ENCODE data around the gene LZTR1. TPM values are rescaled to one million over a fixed set of nuclear protein-coding genes. Genes with fewer than 3 reads are reported as not detected.
A peak's percentile ranks its signal among the peaks of the same experiment; 100 is the strongest.

LZTR1 gene
- total and polyA plus RNA-seq, 2 of the 4 experiments (the other 2 are of a cell fraction) = 22.8 to 41.3 TPM

DNA sequence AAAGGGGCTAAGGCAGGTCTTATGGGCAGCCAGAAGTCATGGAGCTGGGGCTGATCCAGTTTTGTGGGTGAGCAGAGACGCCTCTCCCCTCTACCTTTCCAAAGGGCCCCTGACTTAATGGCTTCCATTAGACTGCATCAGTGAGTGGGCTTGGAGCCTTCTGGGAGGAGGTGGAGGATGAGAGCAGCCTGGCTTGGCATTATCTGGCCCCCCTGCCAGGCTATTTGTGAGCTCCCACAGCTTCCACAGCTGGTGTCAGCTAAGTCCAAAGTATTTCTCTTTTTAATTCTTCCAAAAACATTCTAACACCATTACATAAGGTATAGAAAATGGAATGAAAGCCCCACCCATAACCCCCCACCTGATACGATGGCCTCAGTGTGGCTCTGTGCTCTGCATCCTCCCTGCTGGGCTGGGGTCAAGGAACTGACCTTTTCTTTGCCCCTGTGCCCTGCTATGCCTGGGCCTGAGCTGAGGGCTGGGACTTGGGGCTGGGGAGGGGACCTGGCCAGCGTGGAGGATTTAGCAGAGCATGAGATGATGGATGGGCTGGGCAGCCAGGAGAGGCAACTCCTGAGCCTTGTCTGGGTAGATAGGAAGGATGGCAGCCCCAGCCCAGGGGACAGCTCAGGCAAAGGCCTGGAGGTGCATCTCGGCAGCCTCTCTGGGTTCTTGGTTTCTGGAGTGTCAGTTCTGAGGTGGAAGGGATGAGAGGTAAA is 11.0 kb upstream of the LZTR1 start:
- Histone ChIP-seq H3K4me2 (ENCODE audit: low read depth, low read length) (no peak overlapping the region), H3K4me1 (ENCODE audit: control insufficient read depth, insufficient read depth, low read length) (no peaks in the 10 kb centered on the region), H3K79me1 (ENCODE audit: low read depth in 1 of 2, low read length in 2 of 2) (no peaks in the 10 kb centered on the region), H4K5ac (ENCODE audit: low read depth, low read length) (no peak overlapping the region), H3K27me3 (ENCODE audit: control insufficient read depth, insufficient read depth, low read length) (peaks cover 14% of the 10 kb centered on the region; the same call in 1 of the 2 replicates), H3K4ac (ENCODE audit: low read depth, low read length) (no peak overlapping the region), H3K36me3 (ENCODE audit: control insufficient read depth, insufficient read depth, low read length) (no peaks in the 10 kb centered on the region), H2AK5ac (ENCODE audit: low read depth, low read length) (no peak overlapping the region), H4K20me1 (ENCODE audit: insufficient read depth, low read length) (no peaks in the 10 kb centered on the region), H3K9me1 (ENCODE audit: insufficient read depth, low read length) (no peaks in the 10 kb centered on the region), H2BK120ac (ENCODE audit: low read depth, low read length) (no peak overlapping the region), H3K9ac (ENCODE audit: low read depth, low read length) (no peak overlapping the region), H3K18ac (ENCODE audit: low read depth, low read length) (no peak overlapping the region), H2BK5ac (ENCODE audit: low read depth, low read length, poor library complexity, severe bottlenecking) (no peak overlapping the region), H3K14ac (replicated peaks; ENCODE audit: low read depth, low read length) (no peak overlapping the region), H3K9me3 (ENCODE audit: control insufficient read depth, insufficient read depth, low read length) (no peaks in the 10 kb centered on the region), H3K27ac (ENCODE audit: insufficient read depth, low read length) (no peak overlapping the region), H3K56ac (ENCODE audit: extremely low read depth, insufficient read depth, low read length) (no peak overlapping the region), H2BK15ac (ENCODE audit: low read depth, low read length) (no peak overlapping the region), H2AK9ac (replicated peaks; ENCODE audit: low read depth, low read length, poor library complexity) (peak overlapping the region; percentile 23), H2AFZ (replicated peaks; ENCODE audit: low read length, poor library complexity) (peak overlapping the region; percentile 6), H3K4me3 (ENCODE audit: insufficient read depth, low read depth, low read length) (no peak overlapping the region), H3K23ac (ENCODE audit: low read depth, low read length) (no peak overlapping the region), H4K8ac (ENCODE audit: low read depth in 2 of 2, low read length in 2 of 2) (no peak overlapping the region), H4K91ac (ENCODE audit: insufficient read depth, low read depth, low read length) (no peak overlapping the region), H2BK20ac (ENCODE audit: low read depth, low read length) (no peak overlapping the region)
- dilution Hi-C loops (cut with HindIII; ENCODE audit: low sequenced_read_pairs, unreplicated experiment) = no loop called here
- ATAC-seq (ENCODE audit: low read depth) (no peak), DNase-seq (no peak)
- 0% methylated on average over 1 of the region's 4 CpGs; no CpG with 5 or more reads in 1 of the 2 experiments for WGBS, 2 experiments (ENCODE audit: extremely low coverage in 2 of 2, insufficient read length in 1 of 2)
- ChIA-PET POLR2A (ENCODE audit: unreplicated experiment) (no interaction called here), CTCF (no interaction called here)
- in situ Hi-C loops (cut with MboI; ENCODE audit: low sequenced_read_pairs) = no loop called here
- BruUV-seq (replicated peaks) = no TSS peak
- intact Hi-C loops (cut with micrococcal nuclease) = no loop called here
- TF ChIP-seq MAFK (IDR thresholded peaks at IDR 0.05; ENCODE audit: low read depth, low read length) (no peak), SMC3 (IDR thresholded peaks at IDR 0.05; ENCODE audit: low read depth, low read length) (no peak), BHLHE40 (IDR thresholded peaks at IDR 0.05; ENCODE audit: low read depth, low read length) (no peak), CTCF (conservative IDR thresholded peaks at IDR 0.05; ENCODE audit: low read depth, low read length) (no peak), NFE2L2 (IDR thresholded peaks at IDR 0.05; ENCODE audit: low read depth, low read length) (no peak), POLR2A (IDR thresholded peaks at IDR 0.05; ENCODE audit: low read depth, low read length) (no peak), MXI1 (IDR thresholded peaks at IDR 0.05; ENCODE audit: borderline replicate concordance, low read depth, low read length) (no peak), CHD1 (IDR thresholded peaks at IDR 0.05; ENCODE audit: low read depth, low read length) (no peak), FOS (IDR thresholded peaks at IDR 0.05; ENCODE audit: low read depth, low read length) (no peak)
- TF ChIP-seq, protein P1, sequence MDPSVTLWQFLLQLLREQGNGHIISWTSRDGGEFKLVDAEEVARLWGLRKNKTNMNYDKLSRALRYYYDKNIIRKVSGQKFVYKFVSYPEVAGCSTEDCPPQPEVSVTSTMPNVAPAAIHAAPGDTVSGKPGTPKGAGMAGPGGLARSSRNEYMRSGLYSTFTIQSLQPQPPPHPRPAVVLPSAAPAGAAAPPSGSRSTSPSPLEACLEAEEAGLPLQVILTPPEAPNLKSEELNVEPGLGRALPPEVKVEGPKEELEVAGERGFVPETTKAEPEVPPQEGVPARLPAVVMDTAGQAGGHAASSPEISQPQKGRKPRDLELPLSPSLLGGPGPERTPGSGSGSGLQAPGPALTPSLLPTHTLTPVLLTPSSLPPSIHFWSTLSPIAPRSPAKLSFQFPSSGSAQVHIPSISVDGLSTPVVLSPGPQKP (IDR thresholded peaks at IDR 0.05; ENCODE audit: borderline replicate concordance, low read depth, low read length) = no peak
